ENCODE measurements around the gene FOXA3.

FOXA3 gene

DNA sequence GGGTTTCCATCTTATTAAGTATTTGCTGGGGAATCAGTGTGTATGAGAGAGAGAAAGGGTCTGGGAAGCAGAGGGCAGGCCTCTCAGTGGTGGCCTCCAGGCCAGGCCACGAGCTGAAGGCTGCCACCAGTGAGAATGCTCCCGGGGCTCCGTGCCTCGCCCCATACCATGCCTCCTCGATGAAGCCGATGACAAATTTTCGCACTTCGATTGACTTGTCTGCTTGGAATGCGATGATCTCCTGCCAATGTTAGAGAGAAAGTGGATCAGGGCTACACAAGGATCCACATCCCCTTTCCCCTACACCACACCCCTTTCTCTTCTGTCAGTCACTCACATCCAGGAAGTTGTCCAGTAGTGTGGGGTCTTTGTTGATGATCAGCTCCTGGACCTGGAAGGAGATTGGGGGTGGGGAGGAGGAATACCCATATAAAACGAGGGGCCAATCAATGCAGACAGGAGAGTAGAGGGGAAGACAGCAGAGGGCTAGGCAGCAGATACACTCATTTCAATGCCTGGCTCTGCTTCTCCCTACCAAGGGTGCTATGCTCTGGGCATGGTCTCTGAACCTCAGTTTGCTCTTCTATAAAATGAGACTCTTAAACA is 11.9 kb upstream of the FOXA3 start:
- Histone ChIP-seq H3K4me1 (ENCODE audit: low read depth, poor library complexity, severe bottlenecking) (no peaks in the 10 kb centered on the region), H3K27ac (no peak overlapping the region), H3K27me3 (ENCODE audit: insufficient read depth, low read depth) (no peaks in the 10 kb centered on the region), H3K36me3 (ENCODE audit: insufficient read depth) (no peaks in the 10 kb centered on the region; the same call in 1 of the 2 replicates), H3K79me2 (ENCODE audit: insufficient read depth, low read depth) (no peaks in the 10 kb centered on the region; the same call in 1 of the 2 replicates), H3K9ac (no peak overlapping the region), H2AFZ (ENCODE audit: low read depth) (no peak overlapping the region), H4K20me1 (ENCODE audit: insufficient read depth) (peaks cover 4% of the 10 kb centered on the region; the same call in 1 of the 2 replicates), H3K4me2 (no peak overlapping the region), H3K4me3 (IDR thresholded peaks at IDR 0.05; ENCODE audit: insufficient read depth, low read depth, low read length) (no peak overlapping the region)
- TF ChIP-seq, protein P1, sequence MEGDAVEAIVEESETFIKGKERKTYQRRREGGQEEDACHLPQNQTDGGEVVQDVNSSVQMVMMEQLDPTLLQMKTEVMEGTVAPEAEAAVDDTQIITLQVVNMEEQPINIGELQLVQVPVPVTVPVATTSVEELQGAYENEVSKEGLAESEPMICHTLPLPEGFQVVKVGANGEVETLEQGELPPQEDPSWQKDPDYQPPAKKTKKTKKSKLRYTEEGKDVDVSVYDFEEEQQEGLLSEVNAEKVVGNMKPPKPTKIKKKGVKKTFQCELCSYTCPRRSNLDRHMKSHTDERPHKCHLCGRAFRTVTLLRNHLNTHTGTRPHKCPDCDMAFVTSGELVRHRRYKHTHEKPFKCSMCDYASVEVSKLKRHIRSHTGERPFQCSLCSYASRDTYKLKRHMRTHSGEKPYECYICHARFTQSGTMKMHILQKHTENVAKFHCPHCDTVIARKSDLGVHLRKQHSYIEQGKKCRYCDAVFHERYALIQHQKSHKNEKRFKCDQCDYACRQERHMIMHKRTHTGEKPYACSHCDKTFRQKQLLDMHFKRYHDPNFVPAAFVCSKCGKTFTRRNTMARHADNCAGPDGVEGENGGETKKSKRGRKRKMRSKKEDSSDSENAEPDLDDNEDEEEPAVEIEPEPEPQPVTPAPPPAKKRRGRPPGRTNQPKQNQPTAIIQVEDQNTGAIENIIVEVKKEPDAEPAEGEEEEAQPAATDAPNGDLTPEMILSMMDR (conservative IDR thresholded peaks at IDR 0.05; ENCODE audit: low read depth, low read length) = no peak

DNA sequence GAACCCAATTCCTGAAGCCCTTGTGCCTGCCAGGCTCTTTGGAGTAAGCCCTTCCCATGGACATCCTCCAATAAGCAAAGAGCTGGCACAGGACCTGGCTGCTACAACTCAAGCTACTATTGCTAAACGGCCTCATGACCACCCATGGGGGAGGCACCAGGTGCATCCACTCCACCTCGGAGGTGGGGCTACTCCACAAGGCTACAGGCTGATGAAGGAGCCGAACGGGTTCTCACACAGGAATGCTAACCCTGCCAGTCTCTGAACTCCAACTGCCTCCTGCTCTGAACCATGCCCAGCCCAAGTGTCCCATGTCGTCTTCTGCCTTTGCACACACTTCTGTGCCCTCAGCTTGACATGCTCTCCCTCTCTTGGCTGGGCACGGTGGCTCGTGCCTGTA is 11.1 kb upstream of the FOXA3 start:
- Histone ChIP-seq H3K4me3 (IDR thresholded peaks at IDR 0.05; ENCODE audit: insufficient read depth, low read depth, low read length) (no peak overlapping the region), H3K27me3 (ENCODE audit: insufficient read depth, low read depth) (no peaks in the 10 kb centered on the region), H3K9ac (no peak overlapping the region), H3K27ac (no peak overlapping the region), H3K4me2 (no peak overlapping the region), H3K36me3 (ENCODE audit: insufficient read depth) (no peaks in the 10 kb centered on the region; the same call in 1 of the 2 replicates), H4K20me1 (ENCODE audit: insufficient read depth) (peaks cover 4% of the 10 kb centered on the region; the same call in 1 of the 2 replicates), H3K79me2 (ENCODE audit: insufficient read depth, low read depth) (no peaks in the 10 kb centered on the region; the same call in 1 of the 2 replicates), H3K4me1 (ENCODE audit: low read depth, poor library complexity, severe bottlenecking) (no peaks in the 10 kb centered on the region), H2AFZ (ENCODE audit: low read depth) (no peak overlapping the region)
- TF ChIP-seq, protein P1 (conservative IDR thresholded peaks at IDR 0.05; ENCODE audit: low read depth, low read length) = no peak

DNA sequence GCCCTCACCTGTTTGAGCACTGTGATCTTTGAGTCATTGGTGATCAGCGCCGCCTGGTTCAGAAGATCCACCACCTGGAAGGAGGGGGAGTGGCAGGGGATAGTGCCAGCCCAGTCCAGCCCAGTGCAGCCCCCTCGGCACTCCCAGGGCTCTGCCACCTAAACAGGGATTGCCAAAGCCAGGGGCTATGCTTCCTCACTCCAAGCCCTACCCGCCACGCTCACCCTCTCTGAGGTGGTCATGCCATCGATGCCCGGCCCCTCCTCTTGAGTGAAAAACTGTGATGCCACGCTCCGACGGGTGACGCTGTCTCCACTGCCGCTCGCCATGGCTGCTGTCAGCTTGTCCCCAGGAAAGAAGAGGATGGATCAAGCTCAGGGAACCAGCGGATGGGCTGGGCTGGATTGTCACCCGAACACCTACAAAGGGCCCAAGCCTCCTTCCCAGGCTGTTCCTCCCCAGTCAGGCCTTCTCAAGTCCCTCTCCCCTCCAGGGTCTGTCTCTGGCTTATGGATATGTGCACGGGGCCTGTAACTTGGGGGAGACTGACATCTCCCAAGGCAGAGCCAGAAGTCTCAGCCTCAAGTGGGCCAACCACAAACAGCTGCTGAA is 9.9 kb upstream of the FOXA3 start:
- Histone ChIP-seq H3K27ac (no peak overlapping the region), H3K27me3 (ENCODE audit: insufficient read depth, low read depth) (no peaks in the 10 kb centered on the region), H3K4me1 (ENCODE audit: low read depth, poor library complexity, severe bottlenecking) (no peaks in the 10 kb centered on the region), H2AFZ (ENCODE audit: low read depth) (no peak overlapping the region), H3K4me2 (no peak overlapping the region), H3K36me3 (ENCODE audit: insufficient read depth) (no peaks in the 10 kb centered on the region; the same call in 1 of the 2 replicates), H3K4me3 (IDR thresholded peaks at IDR 0.05; ENCODE audit: insufficient read depth, low read depth, low read length) (no peak overlapping the region), H3K79me2 (ENCODE audit: insufficient read depth, low read depth) (peaks cover 5% of the 10 kb centered on the region; the same call in 1 of the 2 replicates), H4K20me1 (ENCODE audit: insufficient read depth) (peaks cover 4% of the 10 kb centered on the region; the same call in 1 of the 2 replicates), H3K9ac (no peak overlapping the region)
- TF ChIP-seq, protein P1 (conservative IDR thresholded peaks at IDR 0.05; ENCODE audit: low read depth, low read length) = no peak

DNA sequence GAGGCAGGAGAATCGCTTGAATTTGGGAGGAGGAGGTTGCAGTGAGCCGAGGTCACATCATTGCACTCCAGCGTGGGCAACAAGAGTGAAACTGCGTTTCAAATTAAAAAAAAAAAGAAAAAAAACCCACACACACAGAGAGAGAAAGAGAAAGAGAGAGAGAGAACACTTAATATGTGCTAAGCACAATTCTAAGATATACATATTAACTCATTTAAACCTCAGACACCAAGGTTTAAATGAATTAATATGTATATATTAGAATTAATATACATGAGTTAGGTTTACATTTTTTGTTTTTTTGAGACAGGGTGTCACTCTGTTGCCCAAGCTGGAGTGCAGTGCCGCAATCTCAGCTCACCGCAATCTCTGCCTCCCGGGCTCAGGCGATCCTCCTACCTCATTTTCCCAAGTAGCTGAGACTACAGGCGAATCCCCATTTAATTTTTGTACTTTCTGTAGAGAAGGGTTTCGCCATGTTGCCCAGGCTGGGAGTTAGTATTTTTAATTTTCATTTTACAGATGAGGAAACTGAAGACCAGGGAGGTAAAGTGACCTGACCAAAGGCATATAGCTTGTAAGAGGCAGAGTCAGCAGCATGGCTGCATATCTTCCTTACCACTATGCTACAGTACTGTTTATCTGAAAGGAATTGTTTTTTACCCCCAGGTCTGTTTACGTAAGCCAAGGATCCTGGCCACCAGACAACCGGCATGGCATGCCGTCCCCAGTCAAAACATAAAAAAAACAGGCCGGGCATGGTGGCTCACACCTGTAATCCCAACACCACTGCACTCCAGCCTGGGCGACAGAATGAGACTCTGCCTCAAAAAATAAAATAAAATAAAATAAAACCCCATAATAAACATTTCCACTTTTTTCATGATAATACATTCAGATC is 3.5 kb upstream of the FOXA3 start:
- H4K20me1 ChIP-seq (ENCODE audit: insufficient read depth) = no peaks in the 10 kb centered on the region
- peaks cover 21% of the 10 kb centered on the region for H3K4me1 ChIP-seq (ENCODE audit: low read depth, poor library complexity, severe bottlenecking)
- H3K27ac ChIP-seq = no peak overlapping the region
- no peak overlapping the region for H3K9ac ChIP-seq
- peaks cover 23% of the 10 kb centered on the region for H3K27me3 ChIP-seq (ENCODE audit: insufficient read depth, low read depth)
- H3K79me2 ChIP-seq (ENCODE audit: insufficient read depth, low read depth) = peaks cover 36% of the 10 kb centered on the region; the same call in 1 of the 2 replicates
- TF ChIP-seq, protein P1 (conservative IDR thresholded peaks at IDR 0.05; ENCODE audit: low read depth, low read length) = no peak
- peak overlapping the region; percentile 74; the same call in 1 of the 2 replicates for H3K4me2 ChIP-seq
- H3K4me3 ChIP-seq (IDR thresholded peaks at IDR 0.05; ENCODE audit: insufficient read depth, low read depth, low read length) = no peak overlapping the region
- no peaks in the 10 kb centered on the region; the same call in 1 of the 2 replicates for H3K36me3 ChIP-seq (ENCODE audit: insufficient read depth)
- H2AFZ ChIP-seq (ENCODE audit: low read depth) = no peak overlapping the region

Measured in KMS-11 (cell line).